Upper lobe of right lung (tissue), 1 donor: ENCODE results near the gene NRP2. TPM values are rescaled to one million over a fixed set of nuclear protein-coding genes. Genes with fewer than 3 reads are reported as not detected.

Experiments used
- ATAC-seq: fragments of 200-7000 bp; cut with Tn5 transposase; one replicate; pipeline ENCODE4 v1.9.1; 2020; ENCODE audit warnings: mild to moderate bottlenecking, moderate library complexity
- DNase-seq: peaks from one replicate; pipeline ENCODE4 v3.0.0-alpha.2; 2020
- H3K27ac ChIP-seq: fragments of 200-600 bp; one replicate; pipeline ENCODE4 v1.8.0; 2022
- H3K27me3 ChIP-seq: fragments of 200-600 bp; one replicate; pipeline ENCODE4 v1.8.0; 2022; ENCODE audit warnings: mild to moderate bottlenecking
- H3K36me3 ChIP-seq: fragments of 200-600 bp; one replicate; pipeline ENCODE4 v1.8.0; 2022
- H3K4me1 ChIP-seq: fragments of 200-600 bp; one replicate; pipeline ENCODE4 v1.8.0; 2022
- H3K4me3 ChIP-seq: fragments of 200-600 bp; one replicate; pipeline ENCODE4 v1.8.0; 2022; ENCODE audit warnings: mild to moderate bottlenecking
- H3K9me3 ChIP-seq: fragments of 200-600 bp; one replicate; pipeline ENCODE4 v1.8.0; 2022
- CTCF ChIP-seq: fragments of 200-600 bp; IDR thresholded peaks from one replicate; pipeline ENCODE4 v1.8.0; 2022; ENCODE audit warnings: antibody characterized with exemption
- intact Hi-C: fragments of 100-400 bp; cut with DNase I; formaldehyde crosslinking; loops from one replicate; pipeline ENCODE4 v1.11.0; 2022
- total RNA-seq: library from RNA; stranded (reverse); fragmentation: NEBNext Ultra II Directional; extraction: Animal tissue kit (Norgen Biotek cat#: 25700); gene quantifications from one replicate; pipeline ENCODE4 v1.2.1, GENCODE V29; 2021
- donor health status: DM: no; HTN: yes; CAD: no; lungs with severe emphysema.

Gene NRP2
- total RNA-seq, 1 donor from 2014 or later = 75.3 TPM

GRCh38 chr2:205726506-205726905 is 44.2 kb downstream of the NRP2 start:
- Histone ChIP-seq H3K4me1 (peaks cover 12% of the 10 kb centered on the region), H3K27me3 (no peaks in the 10 kb centered on the region), H3K4me3 (no peak overlapping the region), H3K9me3 (no peaks in the 10 kb centered on the region), H3K27ac (no peak overlapping the region), H3K36me3 (peaks cover 69% of the 10 kb centered on the region)
- no peak for TF ChIP-seq CTCF
- no peak for ATAC-seq
- no peak for DNase-seq
- intact Hi-C loops = no loop called here

GRCh38 chr2:205727174-205727573 is 44.9 kb downstream of the NRP2 start:
- Histone ChIP-seq H3K36me3 (peaks cover 76% of the 10 kb centered on the region), H3K4me3 (no peak overlapping the region), H3K27me3 (no peaks in the 10 kb centered on the region), H3K4me1 (peaks cover 13% of the 10 kb centered on the region), H3K27ac (no peak overlapping the region), H3K9me3 (no peaks in the 10 kb centered on the region)
- intact Hi-C loops = no loop called here
- no peak for TF ChIP-seq CTCF
- ATAC-seq (no peak), DNase-seq (no peak)

- ATAC-seq (no peak), DNase-seq (no peak)
- no peak for TF ChIP-seq CTCF
- Histone ChIP-seq H3K9me3 (no peaks in the 10 kb centered on the region), H3K4me1 (peaks cover 13% of the 10 kb centered on the region), H3K36me3 (peaks cover 77% of the 10 kb centered on the region), H3K4me3 (no peak overlapping the region), H3K27ac (no peak overlapping the region), H3K27me3 (no peaks in the 10 kb centered on the region)
- intact Hi-C loops = no loop called here
Measured at GRCh38 chr2:205728366-205728765, 46.1 kb downstream of the NRP2 start.

- ATAC-seq (no peak), DNase-seq (no peak)
- intact Hi-C loops = no loop called here
- Histone ChIP-seq H3K9me3 (no peaks in the 10 kb centered on the region), H3K4me1 (peaks cover 18% of the 10 kb centered on the region), H3K27ac (no peak overlapping the region), H3K4me3 (no peak overlapping the region), H3K36me3 (peaks cover 65% of the 10 kb centered on the region), H3K27me3 (no peaks in the 10 kb centered on the region)
- TF ChIP-seq CTCF = no peak
Measured at GRCh38 chr2:205730191-205730590, 47.9 kb downstream of the NRP2 start.

GRCh38 chr2:205730701-205731582 is 48.6 kb downstream of the NRP2 start:
- no peak overlapping the region for H3K4me3 ChIP-seq
- H3K27ac ChIP-seq = no peak overlapping the region
- peaks cover 65% of the 10 kb centered on the region for H3K36me3 ChIP-seq
- ATAC-seq (peak; percentile 41), DNase-seq (no peak)
- no peaks in the 10 kb centered on the region for H3K9me3 ChIP-seq
- H3K27me3 ChIP-seq = no peaks in the 10 kb centered on the region
- TF ChIP-seq CTCF = no peak
- intact Hi-C loops = no loop called here
- peaks cover 18% of the 10 kb centered on the region for H3K4me1 ChIP-seq
